ENCODE measurements around the gene ARHGAP10. TPM values are rescaled to one million over a fixed set of nuclear protein-coding genes. Genes with fewer than 3 reads are reported as not detected.
A peak's percentile ranks its signal among the peaks of the same experiment; 100 is the strongest.

ARHGAP10 gene
- total and polyA plus RNA-seq, 5 donors from 2014 or later: 2.9 to 14.1 (median 4.7) TPM

DNA sequence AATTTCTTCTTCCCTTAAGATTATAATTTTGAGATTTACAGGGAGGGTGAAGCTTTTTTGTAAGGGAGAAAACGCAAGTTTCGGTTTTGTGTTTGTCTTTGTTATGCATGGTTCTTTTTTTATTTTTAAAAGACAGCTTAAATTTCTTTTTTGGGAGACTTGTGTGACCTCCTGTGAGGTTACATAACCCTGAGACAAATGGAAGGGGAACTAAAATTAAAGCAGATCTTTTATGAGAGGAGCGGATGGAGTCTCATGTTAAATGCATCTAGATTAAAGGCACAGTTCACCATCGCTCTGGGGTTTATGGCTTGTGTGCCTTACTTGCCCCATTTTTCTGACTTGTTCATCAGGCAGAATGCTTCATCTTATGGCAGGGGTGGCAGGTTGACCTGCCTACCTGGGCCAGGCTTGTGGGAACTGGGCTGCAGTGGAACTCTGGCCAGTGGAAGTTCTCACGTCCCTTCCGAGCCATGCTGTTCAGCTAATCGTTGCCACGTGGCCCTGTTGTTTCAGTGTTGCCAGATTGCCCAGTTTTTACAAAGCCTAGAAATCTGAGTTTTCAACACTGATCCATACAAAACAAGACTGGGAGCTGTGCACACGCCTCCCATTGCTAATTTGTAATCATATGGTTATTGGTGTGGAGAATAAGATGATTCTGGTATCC is 291.8 kb downstream of the ARHGAP10 start:
- ATAC-seq (ENCODE audit: low read depth in 2 of 2) (no peak), DNase-seq (no peak)
- Histone ChIP-seq H3K27me3 (ENCODE audit: control insufficient read depth, insufficient read depth, low read length) (no peaks in the 10 kb centered on the region), H3K4me3 (ENCODE audit: low read depth, low read length) (no peak overlapping the region), H3K27ac (ENCODE audit: insufficient read depth, low read length, poor library complexity, severe bottlenecking) (no peak overlapping the region), H3K9me3 (ENCODE audit: control insufficient read depth in 2 of 2, low read length in 2 of 2) (peaks cover 0 to under 1% of the 10 kb centered on the region in 2 experiments), H3K4me1 (ENCODE audit: control insufficient read depth, insufficient read depth, low read length, poor library complexity, severe bottlenecking) (no peaks in the 10 kb centered on the region), H3K36me3 (ENCODE audit: control insufficient read depth, insufficient read depth, low read length) (no peaks in the 10 kb centered on the region)
- Mint-ChIP-seq H3K9me3 (peaks cover 0 to 8% (median 2%) of the 10 kb centered on the region in 7 donors), H3K36me3 (peaks cover 21% of the 10 kb centered on the region), H3K4me1 (peaks cover 0 to 5% (median 3%) of the 10 kb centered on the region in 4 donors), H3K27me3 (no peaks in the 10 kb centered on the region), H3K27ac (peak overlapping the region in 2 of 3 donors; percentile 43 to 54), H3K4me3 (no peak overlapping the region)

DNA sequence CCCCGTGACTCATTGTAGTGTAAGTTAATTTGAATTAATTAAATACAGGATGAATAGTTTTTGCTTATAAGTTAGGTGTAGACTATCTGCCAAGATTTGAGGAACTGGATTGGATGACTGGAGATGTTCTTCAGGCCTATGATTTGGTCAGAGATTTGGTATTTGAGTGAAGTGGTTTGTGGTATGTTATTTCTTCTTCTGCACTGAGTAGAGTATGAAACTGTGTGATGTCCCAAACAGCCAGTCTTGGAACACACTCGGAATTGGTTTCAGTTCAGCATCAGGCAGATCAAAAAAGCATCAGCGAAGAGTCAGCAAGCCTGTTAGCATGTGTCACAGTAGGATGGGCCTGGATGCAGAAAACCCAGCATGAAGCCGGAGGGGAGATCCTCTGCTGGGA is 294.1 kb downstream of the ARHGAP10 start:
- no peak overlapping the region for H3K4me3 ChIP-seq (ENCODE audit: low read depth, low read length)
- Mint-ChIP-seq H3K27ac (no peak overlapping the region), H3K4me1 (peaks cover 0 to 5% (median 4%) of the 10 kb centered on the region in 4 donors), H3K36me3 (peaks cover 27% of the 10 kb centered on the region), H3K4me3 (no peak overlapping the region), H3K27me3 (no peaks in the 10 kb centered on the region), H3K9me3 (peaks cover 0 to 12% (median 2%) of the 10 kb centered on the region in 7 donors)
- H3K27ac ChIP-seq (ENCODE audit: insufficient read depth, low read length, poor library complexity, severe bottlenecking): no peak overlapping the region
- DNase-seq: no peak
- H3K27me3 ChIP-seq (ENCODE audit: control insufficient read depth, insufficient read depth, low read length): no peaks in the 10 kb centered on the region
- H3K36me3 ChIP-seq (ENCODE audit: control insufficient read depth, insufficient read depth, low read length): no peaks in the 10 kb centered on the region
- no peak for ATAC-seq (ENCODE audit: low read depth in 2 of 2)
- no peaks in the 10 kb centered on the region for H3K4me1 ChIP-seq (ENCODE audit: control insufficient read depth, insufficient read depth, low read length, poor library complexity, severe bottlenecking)
- H3K9me3 ChIP-seq (ENCODE audit: control insufficient read depth in 2 of 2, low read length in 2 of 2): peaks cover 0 to 3% of the 10 kb centered on the region in 2 experiments

DNA sequence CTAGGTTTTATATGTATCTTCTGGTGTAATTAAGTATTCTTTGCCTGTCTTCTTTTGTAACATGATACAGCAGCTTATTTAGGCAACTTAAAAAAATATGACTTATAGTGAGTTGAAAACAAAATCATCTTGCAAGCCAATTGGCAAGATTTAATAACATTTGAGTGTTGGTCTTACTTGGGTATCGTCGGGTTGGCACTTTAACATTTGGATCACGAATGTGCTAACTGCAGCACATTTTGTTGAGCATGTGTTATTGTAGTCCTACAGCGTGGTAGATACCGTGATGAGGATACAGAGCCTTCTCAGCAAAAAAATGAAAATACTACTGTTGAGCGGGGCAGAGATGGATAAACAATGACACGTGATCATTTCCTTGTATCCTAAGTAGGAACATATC is 295.3 kb downstream of the ARHGAP10 start:
- Mint-ChIP-seq H3K4me3 (no peak overlapping the region), H3K4me1 (peaks cover 0 to 5% (median 3%) of the 10 kb centered on the region in 4 donors), H3K27me3 (no peaks in the 10 kb centered on the region), H3K36me3 (peaks cover 27% of the 10 kb centered on the region), H3K27ac (no peak overlapping the region), H3K9me3 (peaks cover 0 to 12% (median 2%) of the 10 kb centered on the region in 7 donors)
- H3K36me3 ChIP-seq (ENCODE audit: control insufficient read depth, insufficient read depth, low read length): no peaks in the 10 kb centered on the region
- H3K27ac ChIP-seq (ENCODE audit: insufficient read depth, low read length, poor library complexity, severe bottlenecking): no peak overlapping the region
- no peaks in the 10 kb centered on the region for H3K27me3 ChIP-seq (ENCODE audit: control insufficient read depth, insufficient read depth, low read length)
- H3K9me3 ChIP-seq (ENCODE audit: control insufficient read depth in 2 of 2, low read length in 2 of 2): peaks cover 0 to 3% of the 10 kb centered on the region in 2 experiments
- H3K4me1 ChIP-seq (ENCODE audit: control insufficient read depth, insufficient read depth, low read length, poor library complexity, severe bottlenecking): no peaks in the 10 kb centered on the region
- ATAC-seq (ENCODE audit: low read depth in 2 of 2) (no peak), DNase-seq (no peak)
- no peak overlapping the region for H3K4me3 ChIP-seq (ENCODE audit: low read depth, low read length)

DNA sequence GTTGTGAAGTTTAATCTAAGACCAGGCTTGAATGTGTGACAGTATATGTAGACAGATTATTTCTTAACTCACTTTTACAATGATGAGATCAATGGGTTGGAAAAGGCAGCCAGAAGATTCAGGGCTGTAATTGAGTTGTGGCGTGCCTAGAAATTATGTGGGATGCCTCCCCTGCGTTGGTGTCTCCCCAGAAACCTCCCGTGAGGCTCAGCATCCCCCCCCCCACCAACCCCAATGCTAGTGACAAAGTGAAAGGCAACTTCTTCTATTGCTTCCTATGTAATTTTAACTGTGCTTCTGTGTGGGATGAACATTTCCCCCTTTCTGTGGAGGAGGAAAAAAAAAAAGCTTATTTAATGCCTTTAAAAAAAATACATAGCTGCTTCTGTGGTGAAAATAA is 297.9 kb downstream of the ARHGAP10 start:
- Histone ChIP-seq H3K4me1 (ENCODE audit: control insufficient read depth, insufficient read depth, low read length, poor library complexity, severe bottlenecking) (no peaks in the 10 kb centered on the region), H3K27ac (ENCODE audit: insufficient read depth, low read length, poor library complexity, severe bottlenecking) (no peak overlapping the region), H3K27me3 (ENCODE audit: control insufficient read depth, insufficient read depth, low read length) (no peaks in the 10 kb centered on the region), H3K36me3 (ENCODE audit: control insufficient read depth, insufficient read depth, low read length) (no peaks in the 10 kb centered on the region), H3K9me3 (ENCODE audit: control insufficient read depth in 2 of 2, low read length in 2 of 2) (peaks cover 0 to 3% of the 10 kb centered on the region in 2 experiments), H3K4me3 (ENCODE audit: low read depth, low read length) (no peak overlapping the region)
- Mint-ChIP-seq H3K27ac (peak overlapping the region in 2 of 3 donors; percentile 5 to 34), H3K4me3 (no peak overlapping the region), H3K27me3 (no peaks in the 10 kb centered on the region), H3K9me3 (peaks cover 0 to 12% (median 2%) of the 10 kb centered on the region in 7 donors), H3K36me3 (peaks cover 16% of the 10 kb centered on the region), H3K4me1 (peaks cover 0 to 2% (median 0%) of the 10 kb centered on the region in 4 donors)
- DNase-seq: no peak
- ATAC-seq (ENCODE audit: low read depth in 2 of 2): no peak

DNA sequence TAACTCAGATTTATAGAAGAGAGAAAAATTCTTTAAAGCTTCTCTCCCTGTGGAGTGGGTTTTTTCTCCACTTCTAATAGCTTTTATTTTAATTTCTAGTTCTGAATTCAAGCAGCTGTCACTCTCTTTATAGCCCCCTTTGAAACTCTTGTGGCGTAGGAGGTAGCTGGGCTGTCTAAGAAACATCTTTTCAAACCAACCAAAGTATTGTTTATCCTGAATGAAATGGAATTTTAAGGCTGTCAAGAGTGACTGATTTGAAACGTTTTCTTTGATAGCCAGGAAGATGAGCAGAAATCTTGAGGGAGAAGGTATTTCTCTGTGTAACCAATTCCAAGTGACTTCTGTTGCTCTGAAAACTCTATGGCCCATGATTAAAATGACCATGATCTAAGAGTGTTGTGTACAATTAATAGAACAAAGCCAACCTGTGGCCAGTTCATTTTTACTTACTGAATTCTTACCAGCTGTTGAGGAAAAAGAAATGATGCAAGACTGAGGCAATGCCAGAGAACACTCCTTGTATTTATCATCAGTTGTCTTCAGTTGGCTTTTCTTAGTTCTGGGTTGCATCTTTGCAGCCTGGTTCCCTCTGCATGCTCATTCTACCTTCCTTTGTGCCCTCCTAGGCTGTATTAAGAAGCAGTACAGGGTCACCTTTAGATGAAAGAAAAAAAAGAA is 298.4 kb downstream of the ARHGAP10 start:
- ATAC-seq (ENCODE audit: low read depth in 2 of 2): no peak
- H3K4me1 Mint-ChIP-seq: peaks cover 0 to 2% (median 0%) of the 10 kb centered on the region in 4 donors
- Histone ChIP-seq H3K4me1 (ENCODE audit: control insufficient read depth, insufficient read depth, low read length, poor library complexity, severe bottlenecking) (no peaks in the 10 kb centered on the region), H3K27me3 (ENCODE audit: control insufficient read depth, insufficient read depth, low read length) (no peaks in the 10 kb centered on the region), H3K27ac (ENCODE audit: insufficient read depth, low read length, poor library complexity, severe bottlenecking) (no peak overlapping the region), H3K9me3 (ENCODE audit: control insufficient read depth in 2 of 2, low read length in 2 of 2) (peaks cover 0 to 3% of the 10 kb centered on the region in 2 experiments), H3K36me3 (ENCODE audit: control insufficient read depth, insufficient read depth, low read length) (no peaks in the 10 kb centered on the region), H3K4me3 (ENCODE audit: low read depth, low read length) (no peak overlapping the region)
- peak overlapping the region in 2 of 3 donors; percentile 5 to 34 for H3K27ac Mint-ChIP-seq
- H3K4me3 Mint-ChIP-seq: no peak overlapping the region
- H3K9me3 Mint-ChIP-seq: peaks cover 0 to 12% (median 2%) of the 10 kb centered on the region in 7 donors
- no peaks in the 10 kb centered on the region for H3K27me3 Mint-ChIP-seq
- DNase-seq: no peak
- H3K36me3 Mint-ChIP-seq: peaks cover 16% of the 10 kb centered on the region

DNA sequence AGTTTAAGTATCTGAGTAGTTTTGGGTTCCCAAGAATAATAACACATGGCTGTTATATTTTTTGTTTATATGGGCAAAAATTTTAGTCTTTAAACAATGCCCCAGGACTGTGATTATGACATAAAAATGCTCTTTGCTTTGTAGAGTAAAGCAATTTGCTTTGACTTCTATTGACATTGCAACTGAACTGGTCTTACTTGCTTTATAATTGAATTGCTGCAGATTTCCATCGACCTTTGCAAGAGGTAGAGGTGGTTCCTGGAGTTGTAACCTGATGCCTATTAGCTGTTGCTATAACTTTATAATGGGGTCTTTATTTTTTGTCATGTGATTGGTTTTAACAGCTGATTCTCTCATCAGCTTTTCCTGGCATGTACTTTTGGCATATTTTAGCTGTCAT is 302.9 kb downstream of the ARHGAP10 start:
- H3K27ac ChIP-seq (ENCODE audit: insufficient read depth, low read length, poor library complexity, severe bottlenecking): no peak overlapping the region
- no peaks in the 10 kb centered on the region for H3K4me1 ChIP-seq (ENCODE audit: control insufficient read depth, insufficient read depth, low read length, poor library complexity, severe bottlenecking)
- Mint-ChIP-seq H3K27me3 (no peaks in the 10 kb centered on the region), H3K27ac (peak overlapping the region in 1 of 3 donors; percentile 6), H3K4me1 (peaks cover 0 to 8% (median under 1%) of the 10 kb centered on the region in 4 donors), H3K9me3 (peaks cover 0 to 2% (median 0%) of the 10 kb centered on the region in 7 donors), H3K36me3 (peaks cover 3% of the 10 kb centered on the region), H3K4me3 (no peak overlapping the region)
- DNase-seq (no peak), ATAC-seq (ENCODE audit: low read depth in 2 of 2) (no peak)
- H3K4me3 ChIP-seq (ENCODE audit: low read depth, low read length): no peak overlapping the region
- no peaks in the 10 kb centered on the region for H3K36me3 ChIP-seq (ENCODE audit: control insufficient read depth, insufficient read depth, low read length)
- H3K27me3 ChIP-seq (ENCODE audit: control insufficient read depth, insufficient read depth, low read length): no peaks in the 10 kb centered on the region
- no peaks in the 10 kb centered on the region for H3K9me3 ChIP-seq (ENCODE audit: control insufficient read depth in 2 of 2, low read length in 2 of 2)

DNA sequence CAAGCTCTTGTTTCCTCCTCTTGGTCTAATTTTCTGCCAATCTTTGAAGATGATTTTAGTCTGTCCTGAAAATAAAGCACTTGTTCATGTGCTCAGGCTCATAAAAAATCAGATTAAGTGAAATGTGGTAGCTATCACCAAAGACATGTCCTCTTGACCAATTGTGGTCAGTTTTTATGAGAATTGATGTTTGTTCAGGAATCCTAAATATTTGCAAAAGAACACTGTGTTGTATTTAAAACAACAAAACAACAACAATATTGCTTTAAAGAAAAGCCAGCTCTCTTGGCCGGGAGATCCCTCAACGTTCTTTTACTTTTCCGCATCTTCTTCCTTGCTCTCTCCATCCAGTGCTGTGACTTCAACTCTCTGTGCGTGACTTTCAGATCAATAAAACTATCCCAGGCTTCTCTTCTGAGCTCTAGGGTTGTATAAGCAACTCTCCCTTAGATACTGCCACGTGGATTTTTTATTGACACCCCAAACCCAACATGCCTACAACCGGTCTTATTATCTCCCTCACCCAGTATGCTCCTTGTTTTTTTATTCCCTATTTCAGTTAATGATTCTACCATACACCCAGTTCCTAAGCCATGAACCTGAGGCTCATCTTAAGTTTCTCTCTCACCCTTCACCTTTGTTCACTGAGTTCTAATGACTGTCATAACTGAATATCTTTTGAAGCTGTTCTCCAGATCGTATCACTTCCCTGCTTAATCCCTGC is 309.9 kb downstream of the ARHGAP10 start:
- Histone ChIP-seq H3K4me3 (ENCODE audit: low read depth, low read length) (no peak overlapping the region), H3K27me3 (ENCODE audit: control insufficient read depth, insufficient read depth, low read length) (no peaks in the 10 kb centered on the region), H3K27ac (ENCODE audit: insufficient read depth, low read length, poor library complexity, severe bottlenecking) (no peak overlapping the region), H3K4me1 (ENCODE audit: control insufficient read depth, insufficient read depth, low read length, poor library complexity, severe bottlenecking) (peaks cover 4% of the 10 kb centered on the region), H3K36me3 (ENCODE audit: control insufficient read depth, insufficient read depth, low read length) (no peaks in the 10 kb centered on the region), H3K9me3 (ENCODE audit: control insufficient read depth in 2 of 2, low read length in 2 of 2) (no peaks in the 10 kb centered on the region)
- Mint-ChIP-seq H3K4me3 (no peak overlapping the region), H3K27me3 (no peaks in the 10 kb centered on the region), H3K4me1 (peaks cover 0 to 22% (median 11%) of the 10 kb centered on the region in 4 donors), H3K9me3 (peaks cover 0 to 2% (median 0%) of the 10 kb centered on the region in 7 donors), H3K36me3 (peaks cover 3% of the 10 kb centered on the region), H3K27ac (no peak overlapping the region)
- DNase-seq: no peak
- ATAC-seq (ENCODE audit: low read depth in 2 of 2): no peak
